Gastroesophageal sphincter (tissue), 4 donors: ENCODE measurements around the gene RPLP1. TPM values are rescaled to one million over a fixed set of nuclear protein-coding genes. Genes with fewer than 3 reads are reported as not detected.
A peak's percentile ranks its signal among the peaks of the same experiment; 100 is the strongest.

Experiments used
- ATAC-seq: fragments of 150-250 bp; one replicate; pipeline ENCODE4 v1.9.1; 2016; ENCODE audit warnings: mild to moderate bottlenecking, moderate library complexity
- H3K27ac ChIP-seq, 4 donors: fragments of 200-600 bp; sonication (generic) in 3 of 4; 1 replicate in 3 of 4; 2 replicates in 1 of 4; pipeline ENCODE4 v1.5.1; 2016 to 2019
- H3K27me3 ChIP-seq: fragments of 200-600 bp; sonication (generic); one replicate; pipeline ENCODE4 v1.5.1; 2019
- H3K36me3 ChIP-seq, 2 donors: fragments of 200-600 bp; sonication (generic); one replicate each; pipeline ENCODE4 v1.5.1; 2019; ENCODE audit warnings: control low read depth in 1 of 2
- H3K4me1 ChIP-seq, 3 donors: fragments of 200-600 bp; sonication (generic); 1 replicate in 2 of 3; 2 replicates in 1 of 3; pipeline ENCODE4 v1.5.1; 2016 to 2019; ENCODE audit warnings: control low read depth in 2 of 3
- H3K4me3 ChIP-seq, 2 donors: fragments of 200-600 bp; sonication (generic); one replicate each; pipeline ENCODE4 v1.5.1; 2019; ENCODE audit warnings: mild to moderate bottlenecking in 1 of 2, moderate library complexity in 1 of 2
- H3K9me3 ChIP-seq, 3 donors: fragments of 200-600 bp; sonication (generic); one replicate each; pipeline ENCODE4 v1.5.1; 2017 to 2019; ENCODE audit warnings: control low read depth in 2 of 3
- CTCF ChIP-seq, 4 experiments: fragments of 200-600 bp in 2 of 4; fragments of 450-650 bp in 2 of 4; sonication (generic) in 1 of 4; IDR thresholded peaks; one replicate each; pipeline ENCODE4 v1.5.1; 2017 to 2019; ENCODE audit warnings: antibody characterized with exemption in 4 of 4, mild to moderate bottlenecking in 2 of 4, moderate library complexity in 2 of 4
- EP300 ChIP-seq: sonication (generic); formaldehyde crosslinking; IDR thresholded peaks from one replicate; pipeline ENCODE4 v1.6.1; 2017; ENCODE audit warnings: antibody characterized with exemption, mild to moderate bottlenecking
- POLR2A ChIP-seq, 2 donors: fragments of 450-650 bp; IDR thresholded peaks; one replicate each; pipeline ENCODE4 v1.6.1; 2017; ENCODE audit warnings: antibody characterized with exemption in 2 of 2, mild to moderate bottlenecking in 2 of 2, moderate library complexity in 1 of 2
- POLR2AphosphoS5 ChIP-seq: sonication (generic); formaldehyde crosslinking; IDR thresholded peaks from one replicate; pipeline ENCODE4 v1.6.1; 2017; ENCODE audit warnings: antibody characterized with exemption
- WGBS, 2 donors: methylation state at CpG; one replicate each; pipeline ENCODE4 v1.1.5; 2018; ENCODE audit warnings: low coverage in 1 of 2; 5-methylcytosine and 5-hydroxymethylcytosine counted together
- total RNA-seq, 4 donors: library from RNA; depleted of rRNA; stranded (reverse); fragments of >200 nt; gene quantifications; one replicate each; pipeline ENCODE4 v1.1.0, GENCODE V29; 2016

RPLP1 gene
- total RNA-seq, 4 donors from 2014 or later = 337 to 657 (median 426) TPM

- peak; percentile 77 for ATAC-seq
- no peaks in the 10 kb centered on the region for H3K36me3 ChIP-seq
- no peak overlapping the region for H3K4me3 ChIP-seq
- no peaks in the 10 kb centered on the region for H3K4me1 ChIP-seq
- H3K27me3 ChIP-seq = peaks cover 4% of the 10 kb centered on the region
- H3K9me3 ChIP-seq = no peaks in the 10 kb centered on the region
- TF ChIP-seq CTCF (IDR thresholded peaks at IDR 0.05) (peak in 3 of 4 experiments; percentile 86 to 92 (median 90)), POLR2A (IDR thresholded peaks at IDR 0.05) (no peak)
- whole genome bisulfite sequencing, 2 donors = 37 to 40% methylated on average over 6 to 7 of the region's 8 CpGs
- no peak overlapping the region for H3K27ac ChIP-seq
These were observed 23.2 kb downstream of the RPLP1 start for GRCh38 chr15:69475769-69476358.

- H3K27ac ChIP-seq = no peak overlapping the region
- H3K4me3 ChIP-seq = no peak overlapping the region
- WGBS, 2 donors = 76% methylated on average over 7 of the region's 9 CpGs; no CpG with 5 or more reads in 1 of the 2 donors
- no peaks in the 10 kb centered on the region for H3K9me3 ChIP-seq
- H3K36me3 ChIP-seq = no peaks in the 10 kb centered on the region
- ATAC-seq = no peak
- no peak for TF ChIP-seq CTCF (IDR thresholded peaks at IDR 0.05)
- TF ChIP-seq EP300 = no peak
- no peak for TF ChIP-seq POLR2A (IDR thresholded peaks at IDR 0.05)
- TF ChIP-seq POLR2AphosphoS5 = no peak
- peaks cover 4% of the 10 kb centered on the region for H3K27me3 ChIP-seq
- no peaks in the 10 kb centered on the region for H3K4me1 ChIP-seq
These were observed 24.3 kb downstream of the RPLP1 start for GRCh38 chr15:69476704-69477473.

DNA sequence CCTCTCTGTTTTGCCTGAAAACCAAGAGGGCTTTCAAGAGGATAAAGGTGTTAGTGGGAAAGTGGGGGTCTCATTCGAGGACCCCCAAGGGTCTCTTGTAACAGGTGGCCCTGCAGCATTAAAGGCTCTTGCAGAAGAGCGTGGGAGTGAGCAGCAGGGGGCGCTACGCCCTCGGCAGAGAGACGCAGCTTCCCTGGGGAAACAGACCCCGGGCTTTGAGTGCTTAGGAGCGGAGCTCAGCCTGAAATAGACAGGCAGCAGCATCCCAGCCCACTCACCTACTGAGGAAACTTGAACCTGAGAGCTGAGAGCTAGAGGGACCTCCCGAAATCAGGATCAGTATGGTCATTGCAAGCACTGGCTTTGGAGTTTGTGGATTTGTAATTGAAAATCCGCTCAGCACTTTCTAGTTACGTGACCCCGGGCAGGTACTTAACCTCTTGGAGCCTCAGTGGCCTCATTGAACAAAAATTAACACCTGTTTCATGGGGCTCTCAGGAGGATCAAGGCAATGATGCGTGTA lies 25.7 kb downstream of the RPLP1 start:
- peaks cover 4% of the 10 kb centered on the region for H3K27me3 ChIP-seq
- no peaks in the 10 kb centered on the region for H3K36me3 ChIP-seq
- H3K27ac ChIP-seq = no peak overlapping the region
- WGBS, 2 donors = 11 to 76% methylated on average over 6 of the region's 13 CpGs
- no peak overlapping the region for H3K4me3 ChIP-seq
- H3K4me1 ChIP-seq = no peaks in the 10 kb centered on the region
- ATAC-seq = no peak
- no peaks in the 10 kb centered on the region for H3K9me3 ChIP-seq
- TF ChIP-seq POLR2AphosphoS5 = no peak
- peak; percentile 29 to 78 (median 52) for TF ChIP-seq CTCF (IDR thresholded peaks at IDR 0.05)

DNA sequence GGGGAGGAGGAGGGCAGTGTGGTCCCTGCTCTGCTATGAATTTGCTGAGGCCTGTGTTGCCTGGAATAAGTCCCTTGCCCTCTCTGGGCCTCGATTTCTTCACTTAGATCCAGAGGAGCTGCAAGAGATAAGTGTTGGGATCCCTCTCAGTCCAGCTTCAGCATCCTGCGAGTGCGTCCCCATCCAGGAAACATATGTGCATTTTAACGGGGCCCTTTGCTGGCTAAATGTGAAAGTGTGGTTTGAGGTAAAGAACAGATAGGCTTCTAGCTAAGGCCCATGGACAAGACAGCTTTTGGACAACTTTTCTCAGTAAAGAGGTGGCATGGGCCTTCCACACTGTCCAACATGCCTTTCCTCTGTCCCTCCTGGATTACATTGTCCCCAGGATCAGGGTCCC lies 26.5 kb downstream of the RPLP1 start:
- WGBS, 2 donors = 92% methylated on average over 2 of the region's 4 CpGs; no CpG with 5 or more reads in 1 of the 2 donors
- ATAC-seq = no peak
- no peak overlapping the region for H3K27ac ChIP-seq
- H3K4me3 ChIP-seq = no peak overlapping the region
- no peaks in the 10 kb centered on the region for H3K4me1 ChIP-seq
- no peaks in the 10 kb centered on the region for H3K36me3 ChIP-seq
- H3K27me3 ChIP-seq = peaks cover 4% of the 10 kb centered on the region
- H3K9me3 ChIP-seq = no peaks in the 10 kb centered on the region
- no peak for TF ChIP-seq POLR2AphosphoS5

- no peak overlapping the region for H3K27ac ChIP-seq
- H3K4me3 ChIP-seq = no peak overlapping the region
- H3K36me3 ChIP-seq = no peaks in the 10 kb centered on the region
- TF ChIP-seq POLR2AphosphoS5 (no peak), EP300 (no peak), POLR2A (IDR thresholded peaks at IDR 0.05) (no peak), CTCF (IDR thresholded peaks at IDR 0.05) (no peak)
- no peaks in the 10 kb centered on the region for H3K4me1 ChIP-seq
- H3K9me3 ChIP-seq = no peaks in the 10 kb centered on the region
- H3K27me3 ChIP-seq = peaks cover 4% of the 10 kb centered on the region
- ATAC-seq = no peak
- WGBS, 2 donors = 100% methylated on average over 2 of the region's 2 CpGs
These were observed 27.4 kb downstream of the RPLP1 start for GRCh38 chr15:69479971-69480370.
